Breast epithelium (tissue), 4 donors: ENCODE data around the gene ATP7A. TPM values are rescaled to one million over a fixed set of nuclear protein-coding genes. Genes with fewer than 3 reads are reported as not detected.

ENCODE experiments used
- DNase-seq, 2 donors: peaks; one replicate each; pipeline ENCODE4 v3.0.0-alpha.2; 2019; ENCODE audit warnings: low spot score in 2 of 2
- H3K27ac ChIP-seq, 2 donors: fragments of 200-600 bp; sonication (generic) in 1 of 2; one replicate each; pipeline ENCODE4 v1.5.1; 2016 to 2019; ENCODE audit warnings: mild to moderate bottlenecking in 1 of 2
- H3K27me3 ChIP-seq, 2 donors: fragments of 200-600 bp; sonication (generic) in 1 of 2; one replicate each; pipeline versions ENCODE4 v1.5.1 to v1.6.0; 2017 to 2019; ENCODE audit warnings: control low read depth in 1 of 2, mild to moderate bottlenecking in 1 of 2
- H3K36me3 ChIP-seq: fragments of 200-600 bp; one replicate; pipeline ENCODE4 v1.5.1; 2019
- H3K4me1 ChIP-seq, 2 donors: fragments of 200-600 bp; sonication (generic); one replicate each; pipeline ENCODE4 v1.5.1; 2016 to 2019; ENCODE audit warnings: control low read depth in 1 of 2
- H3K4me3 ChIP-seq, 3 donors: fragments of 200-600 bp; sonication (generic); 1 replicate in 2 of 3; 2 replicates in 1 of 3; pipeline ENCODE4 v1.5.1; 2016 to 2019; ENCODE audit warnings: mild to moderate bottlenecking in 3 of 3, moderate library complexity in 2 of 3
- H3K9me3 ChIP-seq, 2 donors: fragments of 200-600 bp; sonication (generic) in 1 of 2; one replicate each; pipeline ENCODE4 v1.5.1; 2016 to 2019; ENCODE audit warnings: control low read depth in 1 of 2
- CTCF ChIP-seq, 3 donors: fragments of 450-650 bp; IDR thresholded peaks; one replicate each; pipeline ENCODE4 v1.5.1; 2016 to 2017; ENCODE audit warnings: antibody characterized with exemption in 3 of 3, mild to moderate bottlenecking in 3 of 3, moderate library complexity in 3 of 3
- POLR2A ChIP-seq: fragments of 450-650 bp; IDR thresholded peaks from one replicate; pipeline ENCODE4 v1.6.1; 2016; ENCODE audit warnings: antibody characterized with exemption, mild to moderate bottlenecking, moderate library complexity
- POLR2AphosphoS5 ChIP-seq, 3 donors: sonication (generic); formaldehyde crosslinking; IDR thresholded peaks; one replicate each; pipeline ENCODE4 v1.6.1; 2017; ENCODE audit warnings: antibody characterized with exemption in 3 of 3
- intact Hi-C: fragments of 100-400 bp; cut with DNase I; formaldehyde crosslinking; loops from one replicate; pipeline ENCODE4 v1.15.1; 2023; ENCODE audit warnings: low total_unique reads
- total RNA-seq, 3 donors: library from RNA; depleted of rRNA; stranded (reverse); fragments of >200 nt; gene quantifications; one replicate each; pipeline ENCODE4 v1.1.0, GENCODE V29; 2016

ATP7A gene
- total RNA-seq, 3 donors from 2014 or later = 9.4 to 23.7 (median 16.4) TPM

- Histone ChIP-seq H3K36me3 (no peaks in the 10 kb centered on the region), H3K9me3 (peaks cover 5 to 11% of the 10 kb centered on the region in 2 donors), H3K27ac (no peak overlapping the region), H3K4me1 (no peaks in the 10 kb centered on the region), H3K4me3 (no peak overlapping the region), H3K27me3 (no peaks in the 10 kb centered on the region)
- no peak for DNase-seq
- intact Hi-C loops = no loop called here
- TF ChIP-seq POLR2AphosphoS5 (IDR thresholded peaks at IDR 0.05) (no peak), CTCF (IDR thresholded peaks at IDR 0.05) (no peak), POLR2A (no peak)
These were observed 51.8 kb downstream of the ATP7A start for GRCh38 chrX:77962068-77962902.

- H3K27me3 ChIP-seq = no peaks in the 10 kb centered on the region
- no peaks in the 10 kb centered on the region for H3K36me3 ChIP-seq
- no peaks in the 10 kb centered on the region for H3K4me1 ChIP-seq
- intact Hi-C loops = no loop called here
- no peak overlapping the region for H3K4me3 ChIP-seq
- H3K9me3 ChIP-seq = no peaks in the 10 kb centered on the region
- TF ChIP-seq POLR2A (no peak), POLR2AphosphoS5 (IDR thresholded peaks at IDR 0.05) (no peak), CTCF (IDR thresholded peaks at IDR 0.05) (no peak)
- no peak for DNase-seq
- H3K27ac ChIP-seq = no peak overlapping the region
These were observed 55.9 kb downstream of the ATP7A start for GRCh38 chrX:77966361-77966760.

GRCh38 chrX:77967631-77968030 is 57.1 kb downstream of the ATP7A start:
- no peaks in the 10 kb centered on the region for H3K4me1 ChIP-seq
- H3K4me3 ChIP-seq = no peak overlapping the region
- H3K36me3 ChIP-seq = no peaks in the 10 kb centered on the region
- TF ChIP-seq POLR2AphosphoS5 (IDR thresholded peaks at IDR 0.05) = no peak
- no peak for TF ChIP-seq POLR2A
- TF ChIP-seq CTCF (IDR thresholded peaks at IDR 0.05) = no peak
- H3K27ac ChIP-seq = no peak overlapping the region
- no peak for DNase-seq
- no peaks in the 10 kb centered on the region for H3K9me3 ChIP-seq
- intact Hi-C loops = no loop called here
- H3K27me3 ChIP-seq = no peaks in the 10 kb centered on the region

DNA sequence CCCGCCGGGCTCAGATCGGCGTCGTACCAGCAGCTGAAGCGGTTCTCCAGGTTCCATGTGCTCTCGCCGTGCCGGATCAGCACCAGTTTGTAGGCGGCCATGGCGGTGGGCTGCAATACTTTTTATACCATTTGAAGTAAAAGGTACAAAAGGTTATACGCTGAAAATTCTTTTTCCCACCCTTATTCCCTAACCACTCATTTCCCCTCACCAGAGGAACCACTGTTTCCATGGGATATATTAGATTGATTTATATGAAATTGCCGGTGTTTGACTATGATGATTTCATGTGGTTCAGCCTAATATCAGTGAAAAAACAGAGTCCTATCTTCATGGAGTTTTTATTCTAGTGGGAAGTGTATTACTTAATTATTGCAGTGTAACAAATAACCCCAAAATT is 59.0 kb downstream of the ATP7A start, which contains the start of gene PGAM4:
PGAM4 (minus strand) TSS at position 101 of the 400 bp plus-strand sequence; CDS start at position 101, 0 bp downstream.
- intact Hi-C loops = no loop called here
- H3K4me1 ChIP-seq = no peaks in the 10 kb centered on the region
- no peak for DNase-seq

More for the DNA sequence above, 59.0 kb downstream of the ATP7A start, which contains the start of gene PGAM4:
- H3K27me3 ChIP-seq = no peaks in the 10 kb centered on the region
- no peak for TF ChIP-seq POLR2A
- no peak for TF ChIP-seq CTCF (IDR thresholded peaks at IDR 0.05)
- TF ChIP-seq POLR2AphosphoS5 (IDR thresholded peaks at IDR 0.05) = no peak
- H3K4me3 ChIP-seq = no peak within 1 kb of the TSS
- H3K27ac ChIP-seq = no peak within 1 kb of the TSS
- no peaks in the 10 kb centered on the region for H3K9me3 ChIP-seq
- H3K36me3 ChIP-seq = no peaks in the 10 kb centered on the region
